SK-N-SH treated with all-trans-retinoic acid at 6 μM for 48 hours (cell line): ENCODE measurements around the gene XRCC1.

Experiments used
- ATAC-seq: fragments of 200-7000 bp; cut with Tn5 transposase; 3 replicates; pipeline ENCODE4 v1.9.1; 2020; ENCODE audit warnings: mild to moderate bottlenecking, moderate library complexity
- ARNTL ChIP-seq: fragments of 450-650 bp; formaldehyde crosslinking; IDR thresholded peaks from 2 replicates; pipeline ENCODE4 v1.5.0; 2020; ENCODE audit warnings: low read depth, mild to moderate bottlenecking, moderate library complexity, borderline replicate concordance
- BACH2 ChIP-seq: fragments of 250-450 bp; sonication (Bioruptor Pico); IDR thresholded peaks from 2 replicates; pipeline ENCODE4 v1.9.0; 2021; ENCODE audit warnings: mild to moderate bottlenecking, borderline replicate concordance
- CREB5 ChIP-seq: fragments of 250-450 bp; sonication (Bioruptor Pico); IDR thresholded peaks from 2 replicates; pipeline ENCODE4 v1.5.1; 2020; ENCODE audit warnings: low read depth, mild to moderate bottlenecking, moderate library complexity
- CSDC2 ChIP-seq: fragments of 250-450 bp; sonication (Bioruptor Pico); IDR thresholded peaks from 2 replicates; pipeline ENCODE4 v1.5.0; 2020; ENCODE audit warnings: mild to moderate bottlenecking, moderate library complexity
- ESRRG ChIP-seq: fragments of 250-450 bp; sonication (Bioruptor Pico); IDR thresholded peaks from 2 replicates; pipeline ENCODE4 v1.6.1; 2021; ENCODE audit warnings: mild to moderate bottlenecking
- GLIS3 ChIP-seq: fragments of 250-450 bp; sonication (Bioruptor Pico); IDR thresholded peaks from 2 replicates; pipeline ENCODE4 v1.5.0; 2020; ENCODE audit warnings: mild to moderate bottlenecking, moderate library complexity
- ISL1 ChIP-seq: fragments of 250-450 bp; sonication (Bioruptor Pico); IDR thresholded peaks from 2 replicates; pipeline ENCODE4 v2.1.2; 2022; ENCODE audit warnings: mild to moderate bottlenecking, moderate library complexity
- OSR1 ChIP-seq: fragments of 250-450 bp; sonication (Bioruptor Pico); IDR thresholded peaks from 2 replicates; pipeline ENCODE4 v1.8.0; 2022; ENCODE audit warnings: moderate library complexity, mild to moderate bottlenecking, inconsistent platforms
- PATZ1 ChIP-seq: fragments of 250-450 bp; sonication (Bioruptor Pico); IDR thresholded peaks from 2 replicates; pipeline ENCODE4 v1.8.0; 2020; ENCODE audit warnings: mild to moderate bottlenecking, moderate library complexity, borderline replicate concordance
- POU6F1 ChIP-seq: fragments of 250-450 bp; sonication (Bioruptor Pico); IDR thresholded peaks from 2 replicates; pipeline ENCODE4 v1.8.0; 2021; ENCODE audit warnings: low read depth, mild to moderate bottlenecking, moderate library complexity, borderline replicate concordance
- PPARA ChIP-seq: fragments of 250-450 bp; sonication (Bioruptor Pico); IDR thresholded peaks from 2 replicates; pipeline ENCODE4 v1.5.0; 2020; ENCODE audit warnings: mild to moderate bottlenecking, borderline replicate concordance
- RARB ChIP-seq: fragments of 250-450 bp; sonication (Bioruptor Pico); IDR thresholded peaks from 2 replicates; pipeline ENCODE4 v1.8.0; 2021; ENCODE audit warnings: mild to moderate bottlenecking, moderate library complexity
- SNAI2 ChIP-seq: fragments of 250-450 bp; sonication (Bioruptor Pico); IDR thresholded peaks from 2 replicates; pipeline ENCODE4 v1.5.0; 2020; ENCODE audit warnings: mild to moderate bottlenecking, moderate library complexity
- TCF4 ChIP-seq: fragments of 250-450 bp; sonication (Bioruptor Pico); IDR thresholded peaks from 2 replicates; pipeline ENCODE4 v1.8.0; 2021; ENCODE audit warnings: mild to moderate bottlenecking, moderate library complexity, borderline replicate concordance
- TOX ChIP-seq: fragments of 250-450 bp; sonication (Bioruptor Pico); IDR thresholded peaks from 2 replicates; pipeline ENCODE4 v1.8.0; 2021; ENCODE audit warnings: mild to moderate bottlenecking, moderate library complexity, borderline replicate concordance
- ZC3H10 ChIP-seq: fragments of 250-450 bp; sonication (Bioruptor Pico); IDR thresholded peaks from 2 replicates; pipeline ENCODE4 v1.5.1; 2021; ENCODE audit warnings: mild to moderate bottlenecking, moderate library complexity
- ZFP3 ChIP-seq: fragments of 250-450 bp; sonication (Bioruptor Pico); IDR thresholded peaks from 2 replicates; pipeline ENCODE4 v1.5.0; 2020; ENCODE audit warnings: mild to moderate bottlenecking, moderate library complexity
- ZFP30 ChIP-seq: fragments of 450-650 bp; formaldehyde crosslinking; IDR thresholded peaks from 2 replicates; pipeline ENCODE4 v1.5.0; 2022; ENCODE audit warnings: mild to moderate bottlenecking, moderate library complexity
- ZNF565 ChIP-seq: fragments of 450-650 bp; formaldehyde crosslinking; conservative IDR thresholded peaks from 2 replicates; pipeline ENCODE4 v1.5.0; 2020; ENCODE audit warnings: low read depth, mild to moderate bottlenecking, moderate library complexity
- ZNF70 ChIP-seq: fragments of 450-650 bp; formaldehyde crosslinking; IDR thresholded peaks from 2 replicates; pipeline ENCODE4 v1.5.0; 2020; ENCODE audit warnings: mild to moderate bottlenecking, moderate library complexity
- ZNF8 ChIP-seq: fragments of 450-650 bp; formaldehyde crosslinking; IDR thresholded peaks from 2 replicates; pipeline ENCODE4 v1.5.0; 2020; ENCODE audit warnings: mild to moderate bottlenecking, moderate library complexity

XRCC1 gene

GRCh38 chr19:43575955-43576878, 890 bp upstream of the XRCC1 start:
- no peak for TF ChIP-seq ZNF565
- TF ChIP-seq POU6F1 (CRISPR knock-in tag): no peak
- TF ChIP-seq PATZ1 (CRISPR knock-in tag): no peak
- no peak for TF ChIP-seq ZFP30 (CRISPR knock-in tag)
- no peak for TF ChIP-seq ZNF8
- no peak for TF ChIP-seq ZFP3 (CRISPR knock-in tag)
- no peak for TF ChIP-seq GLIS3 (CRISPR knock-in tag)
- no peak for TF ChIP-seq SNAI2 (CRISPR knock-in tag)
- no peak for TF ChIP-seq TCF4 (CRISPR knock-in tag)
- no peak for TF ChIP-seq ISL1 (CRISPR knock-in tag)
- no peak for TF ChIP-seq OSR1 (CRISPR knock-in tag)
- TF ChIP-seq ZC3H10: no peak
- TF ChIP-seq RARB (CRISPR knock-in tag): no peak
- no peak for TF ChIP-seq ARNTL (CRISPR knock-in tag)
- no peak for TF ChIP-seq CREB5 (CRISPR knock-in tag)
- TF ChIP-seq PPARA (CRISPR knock-in tag): no peak
- TF ChIP-seq ZNF70 (CRISPR knock-in tag): no peak
- no peak for TF ChIP-seq TOX
- no peak for TF ChIP-seq BACH2 (CRISPR knock-in tag)
- ATAC-seq: peak; percentile 2; the same call in 2 of the 3 replicates

- no peak for TF ChIP-seq ZNF8
- peak; percentile 86 for TF ChIP-seq ZNF70 (CRISPR knock-in tag)
- no peak; the same call in 2 of the 3 replicates for ATAC-seq
Observed at GRCh38 chr19:43574424-43575155, 737 bp downstream of the XRCC1 start.

GRCh38 chr19:43572171-43572588, 3.1 kb downstream of the XRCC1 start:
- TF ChIP-seq ZFP3 (CRISPR knock-in tag) (no peak), ZFP30 (CRISPR knock-in tag) (no peak), ZNF565 (no peak), SNAI2 (CRISPR knock-in tag) (no peak)

GRCh38 chr19:43570174-43570791, 5.0 kb downstream of the XRCC1 start:
- ATAC-seq: no peak
- TF ChIP-seq SNAI2 (CRISPR knock-in tag): no peak
- TF ChIP-seq ISL1 (CRISPR knock-in tag): no peak
- TF ChIP-seq POU6F1 (CRISPR knock-in tag): no peak
- no peak for TF ChIP-seq ZC3H10
- no peak for TF ChIP-seq ESRRG (CRISPR knock-in tag)
- TF ChIP-seq CREB5 (CRISPR knock-in tag): no peak
- no peak for TF ChIP-seq CSDC2 (CRISPR knock-in tag)
- no peak for TF ChIP-seq ZFP3 (CRISPR knock-in tag)
- TF ChIP-seq ZNF70 (CRISPR knock-in tag): no peak
- TF ChIP-seq ZNF8: no peak
- TF ChIP-seq PPARA (CRISPR knock-in tag): no peak
- no peak for TF ChIP-seq OSR1 (CRISPR knock-in tag)
- no peak for TF ChIP-seq GLIS3 (CRISPR knock-in tag)
- no peak for TF ChIP-seq PATZ1 (CRISPR knock-in tag)
- TF ChIP-seq ZFP30 (CRISPR knock-in tag): no peak
- TF ChIP-seq RARB (CRISPR knock-in tag): no peak
- no peak for TF ChIP-seq BACH2 (CRISPR knock-in tag)
- TF ChIP-seq ARNTL (CRISPR knock-in tag): no peak
- TF ChIP-seq ZNF565: no peak

More at GRCh38 chr19:43572171-43572588, 3.1 kb downstream of the XRCC1 start:
- no peak for ATAC-seq
